Sigmoid colon (tissue), 7 donors: ENCODE measurements around the gene NUMBL. TPM values are rescaled to one million over a fixed set of nuclear protein-coding genes. Genes with fewer than 3 reads are reported as not detected.
"Not testable (repeated sequence)": the region's sequence is repeated elsewhere in the genome, so short reads cannot be mapped to it uniquely, and the experiment has no call there.

Source experiments
- DNase-seq: peaks from one replicate; pipeline ENCODE4 v3.0.0-alpha.2; 2019
- H3K27ac ChIP-seq, 4 donors: fragments of 200-600 bp; sonication (generic); one replicate each; pipeline ENCODE4 v1.5.1; 2016 to 2019; ENCODE audit warnings: mild to moderate bottlenecking in 1 of 4
- H3K27me3 ChIP-seq, 3 donors: fragments of 200-600 bp; sonication (generic); one replicate each; pipeline ENCODE4 v1.5.1; 2019; ENCODE audit warnings: mild to moderate bottlenecking in 1 of 3
- H3K36me3 ChIP-seq, 4 donors: fragments of 200-600 bp; sonication (generic); one replicate each; pipeline ENCODE4 v1.5.1; 2016 to 2019
- H3K4me1 ChIP-seq, 4 donors: fragments of 200-600 bp; sonication (generic); one replicate each; pipeline ENCODE4 v1.5.1; 2017 to 2019
- H3K4me3 ChIP-seq, 4 donors: fragments of 200-600 bp; sonication (generic); one replicate each; pipeline ENCODE4 v1.5.1; 2017 to 2019; ENCODE audit warnings: mild to moderate bottlenecking in 2 of 4, moderate library complexity in 1 of 4
- H3K9me3 ChIP-seq, 4 donors: fragments of 200-600 bp in 3 of 4; sonication (generic) in 3 of 4; one replicate each; pipeline versions ENCODE4 v1.5.1 to v1.6.1; 2013 to 2019
- EP300 ChIP-seq, 4 donors: sonication (generic); formaldehyde crosslinking; IDR thresholded peaks; one replicate each; pipeline ENCODE4 v1.6.1; 2017; ENCODE audit warnings: antibody characterized with exemption in 4 of 4
- POLR2A ChIP-seq, 2 donors: fragments of 450-650 bp; IDR thresholded peaks; one replicate each; pipeline ENCODE4 v1.6.1; 2016; ENCODE audit warnings: antibody characterized with exemption in 2 of 2, mild to moderate bottlenecking in 2 of 2, moderate library complexity in 2 of 2
- POLR2AphosphoS5 ChIP-seq, 4 donors: sonication (generic); formaldehyde crosslinking; IDR thresholded peaks; one replicate each; pipeline ENCODE4 v1.6.1; 2017; ENCODE audit warnings: antibody characterized with exemption in 4 of 4
- WGBS, 2 donors: extraction: QIAGEN DNeasy Blood & Tissue Kit; methylation state at CpG; one replicate each; pipeline ENCODE4 v1.1.7; 2013; 5-methylcytosine and 5-hydroxymethylcytosine counted together
- intact Hi-C: fragments of 100-400 bp; cut with DNase I; formaldehyde crosslinking; loops from one replicate; pipeline ENCODE4 v1.15.1; 2023
- polyA plus RNA-seq, 3 donors: library from polyadenylated mRNA; stranded (reverse); fragments of 200-250 nt; gene quantifications; one replicate each; pipeline ENCODE4 v1.2.3, GENCODE V29; 2013
- total RNA-seq, 4 donors: library from RNA; depleted of rRNA; stranded (reverse); fragments of >200 nt; gene quantifications; one replicate each; pipeline ENCODE4 v1.1.0, GENCODE V29; 2016
- TF ChIP-seq, protein P1 (sequence below), 4 experiments: fragments of 450-650 bp in 3 of 4; fragments of 200-600 bp in 1 of 4; IDR thresholded peaks; one replicate each; pipeline ENCODE4 v1.5.1; 2016 to 2019; ENCODE audit warnings: antibody characterized with exemption in 4 of 4, mild to moderate bottlenecking in 3 of 4, moderate library complexity in 2 of 4
- donor health status: healthy with polysubstance abuse.
- donor health status: Bipolar disorder and iron deficiency.
- donor health status: healthy.

The NUMBL gene
- total and polyA plus RNA-seq, 7 donors, result 3.0 to 38.2 (median 21.9) TPM

- Histone ChIP-seq H3K4me1 (peaks cover 0 to 15% (median 12%) of the 10 kb centered on the region in 4 donors), H3K27ac (peak overlapping the region in 1 of 4 donors; percentile 38), H3K4me3 (no peak overlapping the region), H3K27me3 (no peaks in the 10 kb centered on the region), H3K36me3 (no peaks in the 10 kb centered on the region), H3K9me3 (no peaks in the 10 kb centered on the region)
- no peak for TF ChIP-seq POLR2A (IDR thresholded peaks at IDR 0.05)
- TF ChIP-seq EP300 (IDR thresholded peaks at IDR 0.05), result no peak
- TF ChIP-seq, protein P1, sequence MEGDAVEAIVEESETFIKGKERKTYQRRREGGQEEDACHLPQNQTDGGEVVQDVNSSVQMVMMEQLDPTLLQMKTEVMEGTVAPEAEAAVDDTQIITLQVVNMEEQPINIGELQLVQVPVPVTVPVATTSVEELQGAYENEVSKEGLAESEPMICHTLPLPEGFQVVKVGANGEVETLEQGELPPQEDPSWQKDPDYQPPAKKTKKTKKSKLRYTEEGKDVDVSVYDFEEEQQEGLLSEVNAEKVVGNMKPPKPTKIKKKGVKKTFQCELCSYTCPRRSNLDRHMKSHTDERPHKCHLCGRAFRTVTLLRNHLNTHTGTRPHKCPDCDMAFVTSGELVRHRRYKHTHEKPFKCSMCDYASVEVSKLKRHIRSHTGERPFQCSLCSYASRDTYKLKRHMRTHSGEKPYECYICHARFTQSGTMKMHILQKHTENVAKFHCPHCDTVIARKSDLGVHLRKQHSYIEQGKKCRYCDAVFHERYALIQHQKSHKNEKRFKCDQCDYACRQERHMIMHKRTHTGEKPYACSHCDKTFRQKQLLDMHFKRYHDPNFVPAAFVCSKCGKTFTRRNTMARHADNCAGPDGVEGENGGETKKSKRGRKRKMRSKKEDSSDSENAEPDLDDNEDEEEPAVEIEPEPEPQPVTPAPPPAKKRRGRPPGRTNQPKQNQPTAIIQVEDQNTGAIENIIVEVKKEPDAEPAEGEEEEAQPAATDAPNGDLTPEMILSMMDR (IDR thresholded peaks at IDR 0.05), result no peak
- TF ChIP-seq POLR2AphosphoS5 (IDR thresholded peaks at IDR 0.05), result no peak
- WGBS, 2 donors, result 83 to 87% methylated on average over 5 of the region's 5 CpGs
- intact Hi-C loops, result no loop called here
- no peak for DNase-seq
Measured at GRCh38 chr19:40659116-40659515, 31.3 kb downstream of the NUMBL start.

DNA sequence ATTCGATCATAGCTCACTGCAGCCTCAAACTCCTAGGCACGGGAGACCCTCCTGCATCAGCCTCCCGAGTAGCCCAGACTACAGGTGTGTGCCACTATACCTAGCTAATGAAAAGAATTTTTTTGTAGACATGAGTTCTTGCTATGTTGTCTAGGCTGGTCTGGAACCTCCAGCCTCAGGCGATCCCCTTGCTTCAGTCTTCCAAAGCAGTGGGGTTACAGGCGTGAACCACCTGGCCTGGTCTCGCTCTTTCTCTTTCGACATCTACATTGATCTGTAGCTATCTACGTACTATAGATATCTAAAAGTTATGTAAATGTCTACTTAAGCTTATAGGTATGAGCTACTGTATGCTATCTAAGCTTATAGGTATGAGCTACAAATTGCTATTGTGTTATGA lies 32.4 kb downstream of the NUMBL start:
- DNase-seq, result no peak
- TF ChIP-seq EP300 (IDR thresholded peaks at IDR 0.05) (no peak), POLR2A (IDR thresholded peaks at IDR 0.05) (no peak), POLR2AphosphoS5 (IDR thresholded peaks at IDR 0.05) (no peak)
- TF ChIP-seq, protein P1 (IDR thresholded peaks at IDR 0.05), result no peak
- Histone ChIP-seq H3K9me3 (no peaks in the 10 kb centered on the region), H3K4me1 (peaks cover 0 to 6% (median 1%) of the 10 kb centered on the region in 4 donors), H3K27ac (no peak overlapping the region), H3K27me3 (no peaks in the 10 kb centered on the region), H3K4me3 (no peak overlapping the region), H3K36me3 (no peaks in the 10 kb centered on the region)
- WGBS, 2 donors, result 90 to 97% methylated on average over 8 of the region's 8 CpGs
- intact Hi-C loops, result no loop called here

GRCh38 chr19:40655684-40656083 lies 34.8 kb downstream of the NUMBL start:
- H3K27ac ChIP-seq, DNase-seq, intact Hi-C loops, H3K9me3 ChIP-seq, H3K27me3 ChIP-seq, H3K4me3 ChIP-seq, H3K36me3 ChIP-seq: not testable (repeated sequence)
- peaks cover 0 to 16% (median 16%) of the 10 kb centered on the region in 4 donors for H3K4me1 ChIP-seq
- WGBS, 2 donors, result 73 to 81% methylated on average over 7 of the region's 7 CpGs

DNA sequence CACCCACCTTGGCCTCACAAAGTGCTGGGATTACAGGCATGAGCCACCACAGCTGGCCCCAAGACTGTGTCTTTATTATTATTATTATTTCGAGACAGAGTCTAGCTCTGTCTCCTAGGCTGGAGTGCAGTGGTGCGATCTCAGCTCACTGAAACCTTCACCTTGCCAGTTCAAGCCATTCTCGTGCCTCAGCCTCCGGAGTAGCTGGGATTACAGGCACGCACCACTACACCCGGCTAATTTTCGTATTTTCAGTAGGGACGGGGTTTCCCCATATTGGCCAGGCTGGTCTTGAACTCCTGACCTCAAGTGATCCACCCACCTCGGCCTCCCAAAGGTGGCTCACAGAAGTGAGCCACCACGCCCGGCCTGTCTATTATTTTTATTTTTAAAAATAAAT lies 38.1 kb downstream of the NUMBL start:
- peak overlapping the region; percentile 59 to 66 (median 64) for H3K27ac ChIP-seq
- WGBS, 2 donors, result 82 to 90% methylated on average over 11 of the region's 11 CpGs
- peaks cover 0 to 22% (median 20%) of the 10 kb centered on the region in 4 donors for H3K4me1 ChIP-seq
- H3K27me3 ChIP-seq, DNase-seq, intact Hi-C loops, H3K9me3 ChIP-seq, H3K4me3 ChIP-seq, H3K36me3 ChIP-seq: not testable (repeated sequence)

DNA sequence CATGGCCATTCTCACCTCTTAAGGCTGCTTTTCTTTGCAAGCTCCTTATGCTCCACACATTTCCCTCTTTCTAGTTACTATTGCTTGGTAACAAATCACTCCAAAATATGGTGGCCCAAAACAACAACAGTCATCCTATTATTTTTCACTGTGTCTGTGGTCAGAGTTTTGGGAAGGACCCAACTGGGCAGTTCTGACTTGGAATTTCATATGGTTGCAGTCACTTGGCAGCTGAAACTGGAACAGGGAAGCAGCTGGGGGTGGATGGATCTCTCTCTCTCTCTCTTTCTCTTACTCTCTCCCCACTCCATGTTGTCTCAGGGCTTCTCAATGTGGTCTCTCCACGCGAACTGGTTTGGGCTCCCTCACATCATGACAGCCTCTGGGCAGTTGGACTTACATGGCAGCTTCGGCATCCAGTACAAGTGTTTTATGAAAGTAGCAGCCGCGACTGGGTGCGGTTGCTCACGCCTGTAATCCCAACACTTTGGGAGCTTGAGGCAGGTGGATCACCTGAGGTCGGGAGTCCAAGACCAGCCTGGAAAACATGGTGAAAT lies 39.6 kb downstream of the NUMBL start:
- Histone ChIP-seq H3K36me3 (no peaks in the 10 kb centered on the region), H3K4me3 (no peak overlapping the region), H3K27me3 (no peaks in the 10 kb centered on the region), H3K9me3 (no peaks in the 10 kb centered on the region), H3K4me1 (peaks cover 0 to 33% (median 28%) of the 10 kb centered on the region in 4 donors), H3K27ac (peak overlapping the region; percentile 59 to 66 (median 64))
- TF ChIP-seq, protein P1 (IDR thresholded peaks at IDR 0.05), result no peak
- TF ChIP-seq POLR2A (IDR thresholded peaks at IDR 0.05), result no peak
- no peak for TF ChIP-seq EP300 (IDR thresholded peaks at IDR 0.05)
- TF ChIP-seq POLR2AphosphoS5 (IDR thresholded peaks at IDR 0.05), result peak in 1 of 4 donors; percentile 23
- 71 to 87% methylated on average over 8 of the region's 8 CpGs for WGBS, 2 donors
- intact Hi-C loops, result no loop called here
- peak; percentile 86 for DNase-seq

DNA sequence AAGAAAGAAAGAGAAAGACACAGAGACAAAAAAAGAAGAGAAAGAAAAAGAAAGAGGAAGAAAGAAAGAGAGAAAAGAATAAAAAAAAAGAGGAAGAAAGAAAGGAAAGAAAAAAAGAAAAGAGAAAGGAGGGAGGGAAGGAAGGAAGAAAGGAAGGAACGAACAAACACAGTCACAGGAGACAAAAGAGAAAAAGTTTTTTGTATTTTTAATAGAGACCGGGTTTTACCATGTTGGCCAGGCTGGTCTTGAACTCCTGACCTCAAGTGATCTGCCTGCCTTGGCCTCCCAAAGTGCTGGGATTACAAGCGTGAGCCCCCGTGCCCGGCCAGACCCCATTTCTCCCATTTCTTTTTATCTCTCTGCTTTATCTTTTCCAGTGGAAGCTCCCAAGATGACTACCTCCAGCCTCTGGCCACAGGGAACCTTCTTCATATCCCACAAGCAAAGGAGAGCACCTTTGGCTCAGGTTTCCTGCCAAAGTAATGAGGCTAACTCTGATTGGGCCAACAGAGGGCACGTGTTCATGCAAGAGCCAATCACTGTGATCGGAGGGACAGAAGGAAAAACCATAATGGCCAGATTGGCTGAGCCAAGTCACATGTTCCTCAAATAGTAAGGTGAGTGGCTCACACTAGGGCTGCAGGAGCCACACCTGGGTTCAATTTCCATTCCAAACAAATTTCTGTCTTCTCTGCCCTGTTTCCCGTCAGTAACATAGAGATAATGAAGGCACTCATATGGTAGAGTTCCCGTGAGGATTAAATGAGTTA lies 40.4 kb downstream of the NUMBL start:
- H3K36me3 ChIP-seq, H3K9me3 ChIP-seq, intact Hi-C loops, H3K27me3 ChIP-seq, DNase-seq, H3K4me3 ChIP-seq: not testable (repeated sequence)
- peak overlapping the region; percentile 59 to 66 (median 64) for H3K27ac ChIP-seq
- 86 to 93% methylated on average over 9 of the region's 9 CpGs for WGBS, 2 donors
- H3K4me1 ChIP-seq, result peaks cover 0 to 37% (median 32%) of the 10 kb centered on the region in 4 donors
